HepG2 (cell line): ENCODE data around the gene PDE6H. TPM values are rescaled to one million over a fixed set of nuclear protein-coding genes. Genes with fewer than 3 reads are reported as not detected.

Source experiments
- ATAC-seq: fragments of 200-7000 bp; cut with Tn5 transposase; 3 replicates; pipeline ENCODE4 v1.9.1; 2020; ENCODE audit warnings: mild to moderate bottlenecking, moderate library complexity
- BruUV-seq: library from RNA; stranded (reverse); fragments of 400-500 nt; replicated peaks from 2 replicates; lab custom pipeline; 2021; lab: Mats Ljungman, UMichigan
- CTCF ChIA-PET: fragments of 300-600 bp; formaldehyde crosslinking; extraction: SDS; loops from one replicate; lab custom pipeline; 2021; ENCODE audit warnings: low total read pairs, inconsistent platforms, low intra/inter-chr PET ratio; lab: Yijun Ruan, JAX
- POLR2A ChIA-PET: fragments of 350-600 bp; sonication (Branson Sonifier 250); formaldehyde crosslinking; loops from one replicate; lab custom pipeline; 2020; ENCODE audit warnings: antibody characterized with exemption, inconsistent platforms; lab: Yijun Ruan, JAX
- DNase-seq: peaks from one replicate; pipeline ENCODE4 v3.0.0-alpha.2; 2015; ENCODE audit warnings: low spot score
- FAIRE-seq: peaks from 3 replicates; lab custom pipeline; 2011; peaks lifted over from hg19 to GRCh38; lab: Jason Lieb, UNC
- H2AFZ ChIP-seq: one replicate; pipeline ENCODE4 v1.6.1; 2011; ENCODE audit warnings: low read length, inconsistent platforms
- H3K27ac ChIP-seq: fragments of 300-600 bp; 3 replicates; pipeline ENCODE4 v1.8.0; 2011; ENCODE audit warnings: mixed run types, mild to moderate bottlenecking, mixed read lengths, low read length, inconsistent platforms; ENCODE audit not compliant: insufficient read depth; ENCODE audit errors: extremely low read length
- H3K27me3 ChIP-seq, 2 experiments: fragments of 200-600 bp in 1 of 2; 2 replicates in 1 of 2; 3 replicates in 1 of 2; pipeline versions ENCODE4 v1.6.0 to v1.8.0; 2011; ENCODE audit warnings: low read length in 2 of 2, mild to moderate bottlenecking in 2 of 2, moderate library complexity in 2 of 2, inconsistent platforms in 1 of 2; ENCODE audit not compliant: insufficient read depth in 2 of 2, control insufficient read depth in 1 of 2
- H3K36me3 ChIP-seq, 2 experiments: fragments of 200-600 bp in 1 of 2; replicated peaks in 1 of 2; 2 replicates in 1 of 2; 3 replicates in 1 of 2; pipeline versions ENCODE4 v1.5.1 to v1.8.0; 2011; ENCODE audit warnings: low read length in 2 of 2, inconsistent platforms in 1 of 2; ENCODE audit not compliant: insufficient read depth in 2 of 2, control insufficient read depth in 1 of 2
- H3K4me1 ChIP-seq: 2 replicates; pipeline ENCODE4 v1.5.1; 2012; ENCODE audit warnings: low read length, inconsistent platforms; ENCODE audit not compliant: insufficient read depth
- H3K4me2 ChIP-seq: 2 replicates; pipeline ENCODE4 v1.6.0; 2011; ENCODE audit warnings: low read depth, low read length, inconsistent platforms
- H3K4me3 ChIP-seq, 3 experiments: fragments of 200-600 bp in 1 of 3; sonication (generic), shearing (Covaris generic) in 1 of 3; replicated peaks in 1 of 3; 2 replicates each; pipeline ENCODE4 v1.5.1; 2011 to 2016; ENCODE audit warnings: low read length in 3 of 3, inconsistent platforms in 2 of 3, low read depth in 2 of 3, mild to moderate bottlenecking in 2 of 3, control low read depth in 1 of 3, mixed read lengths in 1 of 3; ENCODE audit not compliant: insufficient read depth in 1 of 3
- H3K79me2 ChIP-seq: one replicate; pipeline ENCODE4 v1.6.1; 2011; ENCODE audit warnings: low read length, inconsistent platforms; ENCODE audit not compliant: insufficient read depth
- H3K9ac ChIP-seq: 2 replicates; pipeline ENCODE4 v1.6.0; 2011; ENCODE audit warnings: mild to moderate bottlenecking, low read depth, low read length, inconsistent platforms; ENCODE audit not compliant: insufficient read depth
- H3K9me3 ChIP-seq: 2 replicates; pipeline ENCODE4 v1.5.1; 2012; ENCODE audit warnings: mild to moderate bottlenecking, low read length
- H4K20me1 ChIP-seq: 2 replicates; pipeline ENCODE4 v1.6.0; 2011; ENCODE audit warnings: inconsistent platforms, mild to moderate bottlenecking, low read length, moderate library complexity; ENCODE audit not compliant: insufficient read depth
- CREB1 ChIP-seq, 2 experiments: fragments of 450-650 bp in 1 of 2; IDR thresholded peaks; 2 replicates each; pipeline ENCODE4 v1.6.1; 2016 to 2017; ENCODE audit warnings: control low read depth in 1 of 2, mild to moderate bottlenecking in 1 of 2, missing compliant biosample characterization in 1 of 2, missing genetic modification characterization in 1 of 2
- GZF1 ChIP-seq: sonication (generic); formaldehyde crosslinking; IDR thresholded peaks from 2 replicates; pipeline ENCODE4 v1.5.1; 2020; ENCODE audit warnings: mild to moderate bottlenecking, missing genetic modification reagents
- TEF ChIP-seq: sonication (generic); formaldehyde crosslinking; IDR thresholded peaks from 2 replicates; pipeline ENCODE4 v1.5.0; 2020; ENCODE audit warnings: missing genetic modification reagents
- ZNF207 ChIP-seq: fragments of 450-650 bp; IDR thresholded peaks from 2 replicates; pipeline ENCODE4 v1.6.1; 2016; ENCODE audit warnings: antibody characterized with exemption, borderline replicate concordance
- WGBS: methylation state at CpG from one replicate; pipeline ENCODE4 v1.1.6; 2017; ENCODE audit warnings: low lambda C conversion rate; 5-methylcytosine and 5-hydroxymethylcytosine counted together
- in situ Hi-C: cut with HindIII; loops from 2 replicates; pipeline ENCODE4 v1.10.0; 2017; ENCODE audit warnings: low pct_unique_long_range_greater_than_20kb; ENCODE audit not compliant: extremely low pct_ligation_motif_present
- intact Hi-C: fragments of 100-400 bp; cut with micrococcal nuclease; formaldehyde crosslinking; loops from one replicate; pipeline ENCODE4 v1.10.0; 2022; ENCODE audit not compliant: unreplicated experiment
- polyA plus RNA-seq, 8 experiments: library from polyadenylated mRNA; depleted of rRNA in 3 of 8; stranded (reverse) in 7 of 8; unstranded in 1 of 8; fragments of >200 nt; fragmentation: Illumina TruSeq in 4 of 8; extraction: Trizol in 4 of 8; gene quantifications; 2 replicates each; pipeline versions ENCODE4 v1.2.1 to v1.2.3, GENCODE V29; 2011 to 2016; ENCODE audit warnings: low read depth in 4 of 8, missing spikeins in 1 of 8, mixed read lengths in 1 of 8; ENCODE audit not compliant: insufficient read depth in 1 of 8
- total RNA-seq, 5 experiments: library from RNA; depleted of rRNA; stranded (reverse); fragments of >200 nt; fragmentation: Illumina TruSeq; extraction: Trizol; gene quantifications; 2 replicates each; pipeline ENCODE4 v1.2.3, GENCODE V29; 2016; ENCODE audit warnings: low read depth in 1 of 5

PDE6H gene
- total and polyA plus RNA-seq, 2 of the 13 experiments (the other 11 are each of a cell fraction or from before 2014, with no cell fraction given) = not detected

- H3K27me3 ChIP-seq = peaks cover 0 to 7% of the 10 kb centered on the region in 2 experiments; a peak in 2 of 5 replicates
- TF ChIP-seq CREB1 (IDR thresholded peaks at IDR 0.05) (0 out of 2 replicates have a peak, but pooled peaks have one; percentile 19), CREB1 (CRISPR knock-in tag; IDR thresholded peaks at IDR 0.05) (no peak), TEF (CRISPR knock-in tag) (no peak), GZF1 (no peak)
- no peak for ATAC-seq
- WGBS = 0% methylated on average over 2 of the region's 2 CpGs
- no peaks in the 10 kb centered on the region for H3K36me3 ChIP-seq
- H3K4me1 ChIP-seq = no peaks in the 10 kb centered on the region
- intact Hi-C loops = no loop called here
- H4K20me1 ChIP-seq = no peaks in the 10 kb centered on the region
- CTCF ChIA-PET = no interaction called here
- H3K4me3 ChIP-seq = no peak overlapping the region
- in situ Hi-C loops = no loop called here
- H3K9ac ChIP-seq = no peak overlapping the region
- POLR2A ChIA-PET = no interaction called here
- no peak for FAIRE-seq
- BruUV-seq = no TSS peak
- DNase-seq = no peak
- no peaks in the 10 kb centered on the region for H3K9me3 ChIP-seq
- H3K79me2 ChIP-seq = no peaks in the 10 kb centered on the region
- H2AFZ ChIP-seq = no peak overlapping the region
- no peak overlapping the region for H3K27ac ChIP-seq
- H3K4me2 ChIP-seq = no peak overlapping the region
Observed at GRCh38 chr12:15004421-15004820, 31.6 kb downstream of the PDE6H start.

- H3K9me3 ChIP-seq = no peaks in the 10 kb centered on the region
- TF ChIP-seq ZNF207 = no peak
- TF ChIP-seq, all 625 proteins: peak for 0
- CTCF ChIA-PET = no interaction called here
- FAIRE-seq (no peak), ATAC-seq (no peak), DNase-seq (no peak)
- H2AFZ ChIP-seq = no peak overlapping the region
- no peaks in the 10 kb centered on the region for H4K20me1 ChIP-seq
- H3K36me3 ChIP-seq = no peaks in the 10 kb centered on the region
- in situ Hi-C loops = no loop called here
- no peak overlapping the region for H3K9ac ChIP-seq
- H3K4me3 ChIP-seq = no peak overlapping the region
- peaks cover 0 to 7% of the 10 kb centered on the region in 2 experiments; a peak in 2 of 5 replicates for H3K27me3 ChIP-seq
- intact Hi-C loops = no loop called here
- no peaks in the 10 kb centered on the region for H3K4me1 ChIP-seq
- no peak overlapping the region for H3K27ac ChIP-seq
- no peak overlapping the region for H3K4me2 ChIP-seq
- POLR2A ChIA-PET = no interaction called here
- no peaks in the 10 kb centered on the region for H3K79me2 ChIP-seq
- no TSS peak for BruUV-seq
Observed at GRCh38 chr12:15005064-15005463, 32.2 kb downstream of the PDE6H start.
